Measurements from ENCODE around the gene ACOT13.

ACOT13 gene

DNA sequence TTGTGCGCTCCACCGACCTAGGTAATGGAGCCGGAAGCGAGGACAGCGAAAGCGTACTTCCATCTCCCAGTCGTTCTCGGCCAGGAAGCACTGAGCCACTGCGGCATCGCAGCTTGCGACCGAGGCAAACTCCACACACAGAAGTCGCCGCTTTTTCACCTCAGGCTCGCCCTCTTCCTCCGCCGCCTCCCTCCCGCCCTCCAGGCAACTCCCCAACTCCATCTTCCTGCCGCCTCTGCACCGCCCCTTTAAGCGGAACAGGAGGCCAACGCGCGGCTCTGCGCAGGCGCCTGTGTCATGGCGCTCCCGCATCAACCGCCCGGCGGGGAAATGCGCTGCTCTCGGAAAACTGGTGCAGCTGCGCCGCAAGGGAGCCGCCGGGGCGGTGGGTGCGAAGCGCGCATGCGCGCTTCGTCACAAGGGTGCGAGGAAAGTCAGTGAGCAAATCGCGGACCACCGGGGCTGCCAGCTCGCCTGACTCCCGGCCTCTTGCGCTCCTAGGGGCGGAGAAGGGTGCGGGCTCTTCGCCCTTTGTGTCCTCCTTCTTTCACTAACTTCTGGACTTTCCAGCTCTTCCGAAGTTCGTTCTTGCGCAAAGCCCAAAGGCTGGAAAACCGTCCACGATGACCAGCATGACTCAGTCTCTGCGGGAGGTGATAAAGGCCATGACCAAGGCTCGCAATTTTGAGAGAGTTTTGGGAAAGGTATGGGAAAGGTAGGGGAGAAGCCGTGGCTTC is at the start of gene ACOT13, which contains the start of gene TDP2:
TSS of gene ACOT13 (plus strand) at position 437 of the 737 bp plus-strand sequence. CDS start at position 624, 187 bp downstream.
TSS of gene TDP2 (minus strand) at position 259 of the 737 bp plus-strand sequence. CDS start at position 222, 37 bp downstream.
- POLR2A ChIA-PET, result interaction anchor here (0.7 to 2.4 kb wide), 8 partner anchors 11 to 300 kb away, joined by 3 to 14 read pairs (median 4); partner anchors contain the start of gene KIAA0319
- TF ChIP-seq HDGF (IDR thresholded peaks at IDR 0.05; ENCODE audit: borderline replicate concordance), result peak; percentile 20; the same call in 1 of the 2 replicates
- TF ChIP-seq FOXM1 (IDR thresholded peaks at IDR 0.05; ENCODE audit: borderline replicate concordance), result no peak
- no peak for TF ChIP-seq ZNF384 (IDR thresholded peaks at IDR 0.05)
- TF ChIP-seq L3MBTL2 (conservative IDR thresholded peaks at IDR 0.05), result peak; percentile 77
- TF ChIP-seq CTBP1 (IDR thresholded peaks at IDR 0.05; ENCODE audit: borderline replicate concordance), result peak; percentile 19; the same call in 1 of the 2 replicates
- CTCF ChIA-PET, result interaction anchor here (0.5 to 1.5 kb wide), 4 partner anchors 18 to 86 kb away, joined by 3 to 5 read pairs (median 4); no protein-coding TSS in a partner anchor
- peak; percentile 97 for DNase-seq (ENCODE audit: extremely low spot score)

DNA sequence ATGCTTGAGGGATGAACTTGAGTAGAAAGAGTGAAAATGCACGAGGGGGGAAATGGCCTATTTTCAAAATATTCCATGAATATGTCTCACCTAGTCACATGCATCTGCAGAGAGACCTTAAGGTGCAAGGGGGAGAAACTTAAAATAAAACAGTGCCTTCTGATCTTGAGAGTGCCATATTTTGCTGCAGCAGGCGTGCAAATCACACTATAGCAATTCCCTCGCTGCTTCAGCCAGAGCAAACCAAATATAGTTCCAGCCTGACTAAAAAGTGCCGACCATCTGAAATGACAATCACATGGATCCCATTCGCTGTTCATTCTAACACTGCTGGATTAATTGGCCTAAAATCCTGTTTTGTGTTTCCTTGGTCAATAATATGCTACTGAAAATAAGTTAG is 47.2 kb upstream of the ACOT13 start:
- TF ChIP-seq ARNT (IDR thresholded peaks at IDR 0.05), result no peak
- TF ChIP-seq SP1 (IDR thresholded peaks at IDR 0.05), result no peak
- no peak for TF ChIP-seq LEF1 (IDR thresholded peaks at IDR 0.05; ENCODE audit: borderline replicate concordance)
- no peak for TF ChIP-seq NFRKB (IDR thresholded peaks at IDR 0.05)
- no peak for TF ChIP-seq ZNF384 (IDR thresholded peaks at IDR 0.05)
- no peak for TF ChIP-seq BHLHE40 (IDR thresholded peaks at IDR 0.05; ENCODE audit: borderline replicate concordance)
- TF ChIP-seq CTBP1 (IDR thresholded peaks at IDR 0.05; ENCODE audit: borderline replicate concordance), result no peak
- no peak for TF ChIP-seq FOXK2 (IDR thresholded peaks at IDR 0.05)
- TF ChIP-seq SUZ12 (IDR thresholded peaks at IDR 0.05), result no peak
- CTCF ChIA-PET, result no interaction called here
- no peak for DNase-seq (ENCODE audit: extremely low spot score)
- POLR2A ChIA-PET, result no interaction called here

DNA sequence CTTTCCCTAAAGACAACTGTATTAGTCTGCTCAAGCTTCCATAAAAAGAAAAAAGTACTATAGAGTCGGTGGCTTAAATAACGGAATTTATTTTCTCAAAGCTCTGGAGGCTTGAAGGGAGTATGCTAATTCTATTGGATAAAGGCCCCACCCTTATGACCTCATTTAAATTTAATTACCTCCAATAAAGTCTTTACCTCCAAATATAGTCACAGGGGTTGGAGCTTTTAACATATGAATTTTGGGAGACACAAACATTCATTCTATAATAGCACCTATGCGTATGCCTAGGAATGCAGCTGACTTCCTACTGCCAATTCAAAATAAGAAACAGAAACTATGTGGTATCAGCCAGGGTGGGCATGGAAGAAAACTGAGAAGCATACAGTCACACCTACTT is 46.2 kb upstream of the ACOT13 start:
- ChIA-PET POLR2A (no interaction called here), CTCF (no interaction called here)
- TF ChIP-seq ARNT (IDR thresholded peaks at IDR 0.05), result no peak
- no peak for TF ChIP-seq TARDBP (IDR thresholded peaks at IDR 0.05)
- no peak for TF ChIP-seq FOXA1 (IDR thresholded peaks at IDR 0.05)
- no peak for DNase-seq (ENCODE audit: extremely low spot score)

DNA sequence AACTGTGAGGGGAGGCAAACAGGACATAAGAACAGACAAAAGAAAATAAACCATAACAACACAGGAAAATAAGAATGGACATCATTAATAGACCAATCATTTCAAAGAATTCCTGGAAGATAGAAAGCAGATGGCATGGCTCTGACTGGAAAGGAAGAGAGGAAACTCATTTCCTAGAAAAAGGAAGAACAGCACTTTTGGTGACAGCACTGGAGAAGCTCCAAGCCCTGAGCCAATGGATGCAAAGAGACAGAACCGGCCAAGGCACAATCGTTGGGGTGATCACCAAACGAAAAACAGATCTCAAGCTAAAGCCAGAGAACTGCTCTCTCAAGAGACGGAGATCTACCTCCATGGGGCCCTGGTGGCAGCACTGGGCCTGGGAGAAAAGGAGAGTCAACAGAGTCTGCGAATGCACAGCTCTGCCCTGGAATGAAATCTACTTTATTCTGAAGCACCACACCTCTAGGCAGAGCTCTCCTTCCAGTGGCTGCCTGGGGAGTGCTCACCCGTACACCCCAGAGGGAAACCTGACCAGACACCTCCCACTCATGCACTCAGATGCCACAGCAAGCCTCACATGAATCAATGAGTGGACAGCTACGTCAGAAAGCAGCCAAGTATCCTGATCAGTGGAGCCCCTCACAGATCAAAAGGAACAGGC is 45.1 kb upstream of the ACOT13 start:
- no peak for TF ChIP-seq ELF4 (IDR thresholded peaks at IDR 0.05)
- ChIA-PET CTCF (interaction anchor here (1.1 kb wide), 1 partner anchor 10 kb away, joined by 3 read pairs; no protein-coding TSS in a partner anchor), POLR2A (no interaction called here)
- no peak for DNase-seq (ENCODE audit: extremely low spot score)

DNA sequence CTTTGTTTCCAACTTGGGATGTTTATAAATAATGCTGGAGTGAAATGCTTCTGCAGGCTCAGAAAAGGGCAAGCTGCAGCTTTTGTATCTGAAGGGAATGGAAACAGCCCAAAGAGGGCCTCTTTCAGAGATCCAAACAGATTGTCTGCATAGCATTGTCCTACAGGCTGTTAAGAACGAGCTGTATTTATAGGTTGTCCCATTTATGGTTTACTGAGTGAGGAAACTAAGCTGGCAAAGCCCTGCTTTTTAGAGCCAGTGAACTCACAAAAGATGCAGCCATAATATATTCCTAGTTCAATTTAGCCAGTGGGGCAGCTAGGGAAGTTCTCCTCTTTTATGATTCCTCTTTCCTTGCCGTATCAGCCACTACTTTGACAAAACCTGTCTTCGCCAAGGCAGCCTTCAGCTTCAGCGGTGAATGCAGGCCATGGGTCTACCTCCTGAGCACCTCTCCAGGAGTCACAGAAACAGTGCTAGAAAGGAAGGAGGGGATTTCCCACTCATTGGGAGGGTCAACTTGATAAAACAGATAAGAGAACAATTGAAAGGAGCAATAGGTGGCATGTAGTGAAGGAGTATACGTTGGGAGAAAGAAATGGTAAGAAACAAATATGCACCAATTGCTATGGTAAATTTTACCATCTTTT is 35.9 kb upstream of the ACOT13 start:
- ChIA-PET POLR2A (no interaction called here), CTCF (interaction anchor here (0.8 kb wide), 1 partner anchor 9 kb away, joined by 3 read pairs; no protein-coding TSS in a partner anchor)
- no peak for TF ChIP-seq BHLHE40 (IDR thresholded peaks at IDR 0.05; ENCODE audit: borderline replicate concordance)
- no peak for TF ChIP-seq SP1 (IDR thresholded peaks at IDR 0.05)
- TF ChIP-seq, protein P1, sequence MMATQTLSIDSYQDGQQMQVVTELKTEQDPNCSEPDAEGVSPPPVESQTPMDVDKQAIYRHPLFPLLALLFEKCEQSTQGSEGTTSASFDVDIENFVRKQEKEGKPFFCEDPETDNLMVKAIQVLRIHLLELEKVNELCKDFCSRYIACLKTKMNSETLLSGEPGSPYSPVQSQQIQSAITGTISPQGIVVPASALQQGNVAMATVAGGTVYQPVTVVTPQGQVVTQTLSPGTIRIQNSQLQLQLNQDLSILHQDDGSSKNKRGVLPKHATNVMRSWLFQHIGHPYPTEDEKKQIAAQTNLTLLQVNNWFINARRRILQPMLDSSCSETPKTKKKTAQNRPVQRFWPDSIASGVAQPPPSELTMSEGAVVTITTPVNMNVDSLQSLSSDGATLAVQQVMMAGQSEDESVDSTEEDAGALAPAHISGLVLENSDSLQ (IDR thresholded peaks at IDR 0.05), result no peak
- TF ChIP-seq SUZ12 (IDR thresholded peaks at IDR 0.05), result no peak
- no peak for TF ChIP-seq FOXK2 (IDR thresholded peaks at IDR 0.05)
- TF ChIP-seq FOXM1 (IDR thresholded peaks at IDR 0.05; ENCODE audit: borderline replicate concordance), result no peak
- no peak for TF ChIP-seq FOXA1 (IDR thresholded peaks at IDR 0.05)
- no peak for TF ChIP-seq CTBP1 (IDR thresholded peaks at IDR 0.05; ENCODE audit: borderline replicate concordance)
- no peak for TF ChIP-seq HDGF (IDR thresholded peaks at IDR 0.05; ENCODE audit: borderline replicate concordance)
- TF ChIP-seq ZNF384 (IDR thresholded peaks at IDR 0.05), result no peak
- TF ChIP-seq L3MBTL2 (conservative IDR thresholded peaks at IDR 0.05), result no peak
- no peak for TF ChIP-seq NFRKB (IDR thresholded peaks at IDR 0.05)
- no peak for DNase-seq (ENCODE audit: extremely low spot score)

DNA sequence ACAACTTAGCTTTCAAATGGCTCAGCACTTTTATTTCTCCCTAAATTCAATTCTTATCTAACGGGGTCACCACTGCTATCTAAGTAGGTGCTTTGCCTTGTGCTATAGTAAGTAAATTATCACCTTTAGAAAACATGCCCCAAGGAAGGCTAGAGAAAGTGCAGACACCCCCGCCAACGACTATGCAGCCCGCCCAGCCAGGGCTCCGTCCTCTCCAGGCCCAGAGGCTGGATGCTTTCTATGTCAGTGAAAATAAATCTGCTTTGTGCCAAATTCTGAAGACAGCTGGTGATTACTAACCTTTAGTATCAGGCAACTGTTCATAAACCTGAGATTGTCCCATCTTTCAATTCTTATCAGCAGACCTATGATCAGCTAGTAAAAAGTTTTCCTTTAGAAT is 35.2 kb upstream of the ACOT13 start:
- POLR2A ChIA-PET, result no interaction called here
- CTCF ChIA-PET, result interaction anchor here (0.8 kb wide), 1 partner anchor 10 kb away, joined by 3 read pairs; no protein-coding TSS in a partner anchor
- TF ChIP-seq ELF4 (IDR thresholded peaks at IDR 0.05) (no peak), CTBP1 (IDR thresholded peaks at IDR 0.05; ENCODE audit: borderline replicate concordance) (no peak), FOXA1 (IDR thresholded peaks at IDR 0.05) (no peak), FOXK2 (IDR thresholded peaks at IDR 0.05) (no peak), ZNF384 (IDR thresholded peaks at IDR 0.05) (no peak), TARDBP (IDR thresholded peaks at IDR 0.05) (no peak), NFRKB (IDR thresholded peaks at IDR 0.05) (no peak), HDGF (IDR thresholded peaks at IDR 0.05; ENCODE audit: borderline replicate concordance) (no peak), FOXM1 (IDR thresholded peaks at IDR 0.05; ENCODE audit: borderline replicate concordance) (no peak), L3MBTL2 (conservative IDR thresholded peaks at IDR 0.05) (no peak), SP1 (IDR thresholded peaks at IDR 0.05) (no peak), LEF1 (IDR thresholded peaks at IDR 0.05; ENCODE audit: borderline replicate concordance) (no peak), SUZ12 (IDR thresholded peaks at IDR 0.05) (no peak), BHLHE40 (IDR thresholded peaks at IDR 0.05; ENCODE audit: borderline replicate concordance) (no peak), ARNT (IDR thresholded peaks at IDR 0.05) (no peak)
- TF ChIP-seq, protein P1 (IDR thresholded peaks at IDR 0.05), result no peak
- no peak for DNase-seq (ENCODE audit: extremely low spot score)

Data from HEK293T (cell line).